HEK293 (cell line): ENCODE results near the gene VPS9D1.
A peak's percentile ranks its signal among the peaks of the same experiment; 100 is the strongest.

Source experiments
- KLF16 ChIP-seq: fragments of 450-650 bp; formaldehyde crosslinking; IDR thresholded peaks from 2 replicates; pipeline ENCODE4 v1.5.1; 2017; ENCODE audit warnings: missing biosample characterization, missing genetic modification characterization
- YY1 ChIP-seq: fragments of 450-650 bp; formaldehyde crosslinking; IDR thresholded peaks from 2 replicates; pipeline ENCODE4 v1.5.1; 2018; ENCODE audit warnings: missing biosample characterization, missing genetic modification characterization
- ZNF239 ChIP-seq: fragments of 450-650 bp; formaldehyde crosslinking; IDR thresholded peaks from 2 replicates; pipeline ENCODE4 v1.5.1; 2016; ENCODE audit warnings: missing biosample characterization, missing genetic modification characterization

GRCh38 chr16:89686520-89687091 lies 34.1 kb downstream of the VPS9D1 start, which contains the start of gene CDK10:
- 0 out of 2 replicates have a peak, but pooled peaks have one; percentile 36 for TF ChIP-seq KLF16 (tag by site-specific recombination)
- TF ChIP-seq ZNF239 (tag by site-specific recombination): no peak
- peak; percentile 56; the same call in 1 of the 2 replicates for TF ChIP-seq YY1 (tag by site-specific recombination)
